ENCODE measurements around the gene DCLRE1A. TPM values are rescaled to one million over a fixed set of nuclear protein-coding genes. Genes with fewer than 3 reads are reported as not detected.

The DCLRE1A gene
- total RNA-seq, 1 donor from 2014 or later = 9.2 TPM

GRCh38 chr10:113893570-113893969, 39.7 kb upstream of the DCLRE1A start:
- H3K4me1 Mint-ChIP-seq (ENCODE audit: unreplicated experiment) = peaks cover 9% of the 10 kb centered on the region
- no peaks in the 10 kb centered on the region for H3K9me3 Mint-ChIP-seq
- H3K36me3 Mint-ChIP-seq = peaks cover 32% of the 10 kb centered on the region
- H3K27ac Mint-ChIP-seq = no peak overlapping the region
- no peak for DNase-seq (ENCODE audit: extremely low spot score, unreplicated experiment)
- no peak for TF ChIP-seq CTCF (conservative IDR thresholded peaks at IDR 0.05)
- no peaks in the 10 kb centered on the region for H3K27me3 Mint-ChIP-seq
- no peak overlapping the region for H3K4me3 Mint-ChIP-seq

DNA sequence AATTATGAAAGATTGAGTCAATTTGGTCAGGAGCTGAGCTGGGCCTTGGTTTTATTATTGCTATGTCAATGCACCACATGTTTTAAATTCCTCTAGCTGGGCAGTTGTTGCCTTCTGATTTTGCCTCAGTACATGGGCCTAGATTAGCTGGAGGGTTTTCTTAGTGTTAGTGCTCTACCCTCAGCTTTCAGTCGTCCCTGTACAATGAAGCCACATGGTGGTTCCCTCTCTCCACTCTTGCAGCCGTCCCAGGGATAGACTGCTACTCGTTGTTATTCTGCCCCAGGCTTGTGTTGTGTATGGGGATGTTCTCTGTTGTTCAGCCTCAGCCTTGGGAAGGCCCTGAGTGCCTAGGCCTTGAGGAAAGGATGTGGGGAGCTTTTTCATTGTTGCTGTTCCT, 37.6 kb upstream of the DCLRE1A start:
- H3K27ac Mint-ChIP-seq = no peak overlapping the region
- no peaks in the 10 kb centered on the region for H3K27me3 Mint-ChIP-seq
- no peak for TF ChIP-seq CTCF (conservative IDR thresholded peaks at IDR 0.05)
- DNase-seq (ENCODE audit: extremely low spot score, unreplicated experiment) = no peak
- H3K36me3 Mint-ChIP-seq = peaks cover 44% of the 10 kb centered on the region
- peaks cover 5% of the 10 kb centered on the region for H3K4me1 Mint-ChIP-seq (ENCODE audit: unreplicated experiment)
- no peaks in the 10 kb centered on the region for H3K9me3 Mint-ChIP-seq
- no peak overlapping the region for H3K4me3 Mint-ChIP-seq

DNA sequence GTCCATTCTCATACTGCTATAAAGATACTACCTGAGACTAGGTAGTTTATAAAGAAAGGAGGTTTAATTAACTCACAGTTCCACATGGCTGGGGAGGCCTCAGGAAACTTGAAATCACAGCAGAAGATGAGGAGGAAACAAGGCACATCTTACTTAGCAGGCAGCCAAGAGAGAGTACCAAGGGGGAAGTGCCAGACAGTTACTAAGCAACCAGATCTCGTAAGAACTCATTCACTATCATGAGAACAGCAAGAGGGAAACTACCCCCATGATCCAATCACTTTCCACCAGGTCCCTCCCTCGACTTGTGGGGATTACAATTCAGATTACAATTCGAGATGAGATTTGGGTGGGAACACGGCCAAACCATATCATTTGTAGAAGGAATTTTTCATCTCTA, 36.9 kb upstream of the DCLRE1A start:
- H3K9me3 Mint-ChIP-seq = no peaks in the 10 kb centered on the region
- no peaks in the 10 kb centered on the region for H3K27me3 Mint-ChIP-seq
- H3K36me3 Mint-ChIP-seq = peaks cover 49% of the 10 kb centered on the region
- no peak for TF ChIP-seq CTCF (conservative IDR thresholded peaks at IDR 0.05)
- DNase-seq (ENCODE audit: extremely low spot score, unreplicated experiment) = no peak
- peaks cover 5% of the 10 kb centered on the region for H3K4me1 Mint-ChIP-seq (ENCODE audit: unreplicated experiment)
- H3K4me3 Mint-ChIP-seq = no peak overlapping the region
- no peak overlapping the region for H3K27ac Mint-ChIP-seq

- no peak for DNase-seq (ENCODE audit: extremely low spot score, unreplicated experiment)
- TF ChIP-seq CTCF (conservative IDR thresholded peaks at IDR 0.05) = no peak
- Mint-ChIP-seq H3K27me3 (no peaks in the 10 kb centered on the region), H3K36me3 (peaks cover 49% of the 10 kb centered on the region), H3K4me1 (ENCODE audit: unreplicated experiment) (peaks cover 5% of the 10 kb centered on the region), H3K27ac (no peak overlapping the region), H3K4me3 (no peak overlapping the region), H3K9me3 (no peaks in the 10 kb centered on the region)
These were observed 36.0 kb upstream of the DCLRE1A start for GRCh38 chr10:113889911-113890310.

DNA sequence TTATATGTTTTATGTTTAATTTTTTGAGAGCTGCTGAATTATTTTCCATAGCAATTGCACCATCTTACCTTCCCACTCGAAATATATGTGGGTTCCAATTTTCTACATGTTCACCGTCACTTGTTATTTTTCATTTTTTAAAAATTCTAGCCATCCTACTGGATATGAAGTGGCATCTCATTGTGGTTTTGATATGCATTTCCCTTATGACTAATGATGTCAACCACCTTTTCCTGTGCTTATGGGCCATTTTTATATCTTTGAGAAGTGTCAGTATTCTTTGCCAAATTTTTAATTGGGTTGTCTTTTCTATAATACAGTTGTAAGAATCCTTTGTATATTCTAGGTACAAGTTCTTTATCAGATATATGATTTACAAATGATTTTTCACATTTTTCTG, 28.4 kb upstream of the DCLRE1A start:
- Mint-ChIP-seq H3K4me3 (no peak overlapping the region), H3K27me3 (no peaks in the 10 kb centered on the region), H3K36me3 (peaks cover 46% of the 10 kb centered on the region), H3K9me3 (no peaks in the 10 kb centered on the region), H3K27ac (no peak overlapping the region), H3K4me1 (ENCODE audit: unreplicated experiment) (no peaks in the 10 kb centered on the region)
- TF ChIP-seq CTCF (conservative IDR thresholded peaks at IDR 0.05) = no peak
- DNase-seq (ENCODE audit: extremely low spot score, unreplicated experiment) = no peak

DNA sequence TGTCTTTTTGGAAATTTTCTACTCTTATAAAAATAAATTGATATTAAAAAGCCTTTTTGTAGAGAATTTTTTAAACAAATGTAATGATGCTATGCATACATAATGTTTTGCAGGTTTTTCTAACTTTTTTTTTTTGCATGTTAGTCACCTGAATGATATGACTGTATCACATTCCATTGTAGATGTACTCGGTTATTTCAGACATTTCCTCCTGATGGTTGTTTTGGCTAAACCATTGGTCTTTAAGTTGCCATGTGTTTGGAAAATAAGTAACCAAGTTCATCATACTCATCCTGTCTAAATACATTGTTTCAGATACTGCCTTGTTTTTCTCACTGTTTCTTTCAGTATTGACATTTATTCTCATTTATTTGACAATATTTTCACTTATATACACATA, 26.4 kb upstream of the DCLRE1A start:
- no peak overlapping the region for H3K27ac Mint-ChIP-seq
- no peaks in the 10 kb centered on the region for H3K27me3 Mint-ChIP-seq

More for the DNA sequence above, 26.4 kb upstream of the DCLRE1A start:
- peaks cover 33% of the 10 kb centered on the region for H3K36me3 Mint-ChIP-seq
- no peak for TF ChIP-seq CTCF (conservative IDR thresholded peaks at IDR 0.05)
- peaks cover 5% of the 10 kb centered on the region for H3K4me1 Mint-ChIP-seq (ENCODE audit: unreplicated experiment)
- no peak for DNase-seq (ENCODE audit: extremely low spot score, unreplicated experiment)
- no peak overlapping the region for H3K4me3 Mint-ChIP-seq
- no peaks in the 10 kb centered on the region for H3K9me3 Mint-ChIP-seq
